T-helper 22 cell (primary cell): ENCODE measurements around the gene MCF2.
"Not testable (repeated sequence)": the region's sequence is repeated elsewhere in the genome, so short reads cannot be mapped to it uniquely, and the experiment has no call there.

ENCODE experiments used
- DNase-seq: peaks from one replicate; pipeline ENCODE4 v3.0.0-alpha.2; 2020; ENCODE audit warnings: low read depth

The MCF2 gene, protein sequence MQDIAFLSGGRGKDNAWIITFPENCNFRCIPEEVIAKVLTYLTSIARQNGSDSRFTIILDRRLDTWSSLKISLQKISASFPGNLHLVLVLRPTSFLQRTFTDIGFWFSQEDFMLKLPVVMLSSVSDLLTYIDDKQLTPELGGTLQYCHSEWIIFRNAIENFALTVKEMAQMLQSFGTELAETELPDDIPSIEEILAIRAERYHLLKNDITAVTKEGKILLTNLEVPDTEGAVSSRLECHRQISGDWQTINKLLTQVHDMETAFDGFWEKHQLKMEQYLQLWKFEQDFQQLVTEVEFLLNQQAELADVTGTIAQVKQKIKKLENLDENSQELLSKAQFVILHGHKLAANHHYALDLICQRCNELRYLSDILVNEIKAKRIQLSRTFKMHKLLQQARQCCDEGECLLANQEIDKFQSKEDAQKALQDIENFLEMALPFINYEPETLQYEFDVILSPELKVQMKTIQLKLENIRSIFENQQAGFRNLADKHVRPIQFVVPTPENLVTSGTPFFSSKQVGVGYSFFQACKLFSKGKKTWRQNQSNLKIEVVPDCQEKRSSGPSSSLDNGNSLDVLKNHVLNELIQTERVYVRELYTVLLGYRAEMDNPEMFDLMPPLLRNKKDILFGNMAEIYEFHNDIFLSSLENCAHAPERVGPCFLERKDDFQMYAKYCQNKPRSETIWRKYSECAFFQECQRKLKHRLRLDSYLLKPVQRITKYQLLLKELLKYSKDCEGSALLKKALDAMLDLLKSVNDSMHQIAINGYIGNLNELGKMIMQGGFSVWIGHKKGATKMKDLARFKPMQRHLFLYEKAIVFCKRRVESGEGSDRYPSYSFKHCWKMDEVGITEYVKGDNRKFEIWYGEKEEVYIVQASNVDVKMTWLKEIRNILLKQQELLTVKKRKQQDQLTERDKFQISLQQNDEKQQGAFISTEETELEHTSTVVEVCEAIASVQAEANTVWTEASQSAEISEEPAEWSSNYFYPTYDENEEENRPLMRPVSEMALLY

DNA sequence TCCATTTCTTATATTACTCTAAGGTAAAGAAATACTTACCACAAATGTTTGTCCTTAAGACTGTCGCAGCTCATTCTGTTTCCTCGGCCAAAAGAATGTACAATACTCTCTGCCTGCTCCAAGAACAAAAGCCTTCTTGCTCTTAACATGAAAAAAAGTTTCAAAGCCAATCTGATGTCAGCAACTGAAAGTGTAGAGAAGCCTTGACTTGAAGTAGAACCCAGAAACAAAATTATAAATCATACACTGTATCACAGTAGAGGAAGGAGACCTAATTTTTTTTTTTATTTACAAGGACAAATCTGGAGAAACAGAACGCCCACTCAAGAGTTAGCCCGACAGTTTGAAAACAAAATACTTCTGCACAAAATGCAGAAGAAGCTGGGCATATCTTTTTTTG lies at the start of gene MCF2:
TSS of gene MCF2 (minus strand) at position 101 of the 400 bp plus-strand sequence. CDS start 56,423 bp downstream, outside the sequence.
- no peak for DNase-seq

DNA sequence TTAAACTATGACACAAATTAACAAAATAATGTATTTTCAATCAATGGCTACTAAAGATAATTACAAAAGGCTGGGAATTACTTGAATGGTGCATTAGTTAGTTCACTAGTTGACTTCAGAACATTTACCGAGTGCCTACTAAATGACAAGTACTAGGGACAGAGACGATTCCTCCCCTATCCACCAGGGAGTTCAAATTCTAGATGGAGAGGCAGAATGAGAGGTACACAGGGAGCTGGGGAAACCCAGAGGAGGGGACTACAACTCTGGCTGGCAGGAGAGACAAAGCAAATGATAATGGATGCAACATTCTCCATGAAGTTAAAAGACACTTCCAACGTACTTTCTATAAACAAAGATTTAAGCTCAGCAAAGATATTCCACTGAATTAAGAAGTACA lies 43.1 kb upstream of the MCF2 start:
- DNase-seq = no peak

DNA sequence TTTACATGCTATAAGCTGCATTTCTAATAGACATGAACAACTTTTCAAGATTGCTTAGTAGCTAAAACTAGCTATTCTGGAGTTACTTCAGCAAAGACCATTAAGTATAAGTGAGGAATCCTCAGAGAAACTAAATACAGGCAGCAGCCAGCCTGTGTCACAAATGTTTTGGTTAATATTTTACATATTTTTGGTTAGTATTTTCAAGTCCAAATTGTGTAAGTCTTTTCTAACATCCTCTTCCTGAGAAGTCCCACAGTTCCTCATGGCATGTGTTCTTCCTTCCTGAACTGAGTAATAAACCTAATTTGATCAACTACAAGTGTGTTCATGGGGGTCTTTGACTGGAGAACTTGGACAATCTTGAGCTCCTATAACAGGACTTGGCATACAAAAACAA lies 42.4 kb upstream of the MCF2 start:
- no peak for DNase-seq

DNA sequence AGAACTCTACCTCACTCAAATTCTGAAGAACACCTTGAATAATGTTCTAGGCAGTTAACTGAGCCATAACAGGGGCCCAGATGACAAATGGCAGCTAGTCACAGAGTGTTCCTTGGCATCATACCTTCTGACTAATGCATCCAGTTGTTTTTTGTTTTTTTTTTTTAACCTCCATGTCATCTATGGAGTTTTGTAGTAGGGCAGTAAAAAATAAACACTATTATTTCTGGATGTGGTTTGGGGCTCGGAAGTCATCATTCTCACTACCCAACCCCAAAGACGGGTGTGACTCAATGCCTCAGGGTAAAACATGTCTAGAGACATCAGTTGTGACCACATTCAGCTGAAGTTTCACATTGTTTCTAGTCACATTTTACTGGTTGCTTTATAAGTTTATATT lies 31.2 kb upstream of the MCF2 start:
- no peak for DNase-seq

DNA sequence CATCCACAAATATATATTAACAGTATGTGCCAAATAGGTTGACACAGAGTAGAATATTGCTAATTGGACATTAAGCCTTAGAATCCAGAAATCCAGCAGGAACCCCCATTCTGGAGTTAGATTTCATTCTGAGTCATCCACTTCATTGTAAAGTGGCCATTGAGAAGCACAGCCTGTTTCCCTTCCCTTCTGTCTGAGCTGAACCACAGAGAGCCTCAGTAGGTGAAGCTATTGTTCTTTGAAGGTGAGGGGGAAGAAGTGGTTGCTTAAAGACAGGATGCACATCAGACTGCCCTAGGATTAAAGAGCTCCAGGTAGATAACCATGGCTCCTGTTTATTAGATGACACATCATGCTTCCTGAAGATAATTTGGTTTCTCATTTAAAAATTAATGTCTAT lies 30.6 kb upstream of the MCF2 start:
- DNase-seq = no peak

DNA sequence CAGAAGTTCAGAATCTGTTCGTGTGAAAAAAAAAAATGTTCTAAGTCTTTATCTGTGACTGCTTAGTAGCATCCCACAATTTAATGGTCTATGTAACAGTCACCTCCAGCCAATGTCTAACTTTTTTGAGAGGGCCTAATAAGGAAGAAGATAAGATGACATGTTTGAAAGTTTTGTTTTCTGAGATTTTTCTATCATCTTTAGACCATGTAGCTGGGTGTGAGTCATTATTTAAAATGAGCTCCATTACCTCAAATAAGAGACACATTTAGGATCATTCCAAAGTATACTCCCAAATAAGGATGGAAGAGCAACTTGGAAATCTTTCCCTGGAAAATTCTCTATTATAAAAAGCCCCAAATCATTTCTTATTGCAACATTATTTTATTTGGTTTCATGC lies 28.2 kb upstream of the MCF2 start:
- no peak for DNase-seq

DNA sequence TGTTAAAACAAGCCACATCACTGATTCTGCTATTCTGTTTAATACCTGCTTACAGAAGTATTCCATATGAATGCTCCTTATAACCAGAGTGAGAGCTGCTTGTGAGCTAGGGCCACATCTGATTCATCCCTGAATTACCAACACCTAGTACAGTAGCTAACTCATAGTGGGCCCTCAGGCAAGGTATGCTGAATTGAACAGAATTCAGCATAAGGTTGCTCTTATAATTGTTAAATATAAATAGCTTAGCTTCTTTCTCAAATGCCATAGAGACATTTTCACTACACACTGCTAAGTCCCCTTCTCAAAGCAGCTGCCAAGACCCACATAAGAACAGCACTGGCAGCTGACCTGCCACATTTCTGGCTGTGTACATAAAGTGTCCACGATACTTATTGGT lies 27.0 kb upstream of the MCF2 start:
- no peak for DNase-seq

DNA sequence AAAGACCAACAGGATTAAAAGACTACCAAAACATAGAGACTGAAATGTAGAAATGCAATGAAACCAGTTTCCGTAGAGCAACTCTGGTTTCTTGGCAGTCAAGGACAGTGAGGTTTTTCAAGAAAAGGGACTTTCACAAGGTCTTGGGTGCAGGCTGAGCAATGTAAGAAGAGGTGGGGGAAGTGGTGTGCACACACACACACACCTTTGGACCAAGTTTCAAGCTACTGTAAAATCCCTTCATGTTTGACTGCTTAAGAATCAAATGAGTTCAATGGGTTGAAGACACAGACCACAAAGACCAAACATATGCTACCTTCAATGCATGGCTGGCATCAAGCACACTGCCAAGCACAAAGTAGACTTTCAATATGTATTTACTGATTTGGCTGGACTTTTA lies 17.8 kb upstream of the MCF2 start:
- no peak for DNase-seq

DNA sequence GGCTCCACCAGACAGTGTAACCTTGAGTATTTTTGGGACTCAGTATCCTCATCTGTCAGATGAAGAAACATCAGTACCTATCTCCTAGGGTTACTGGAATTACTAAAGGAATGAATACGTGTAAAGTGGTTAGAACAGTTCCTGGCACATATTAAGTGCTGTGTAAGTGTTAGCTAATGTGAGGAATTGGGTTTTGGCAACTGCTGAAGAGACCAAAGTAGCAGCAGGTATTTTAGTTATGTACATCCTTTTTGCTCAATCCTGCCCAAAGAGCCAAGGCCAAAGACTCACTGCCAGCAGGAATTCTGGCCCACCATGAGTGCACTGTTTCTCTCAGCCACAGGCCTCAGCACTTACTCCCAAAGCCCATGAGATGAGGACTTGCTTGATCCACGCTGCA lies 16.7 kb upstream of the MCF2 start:
- DNase-seq = no peak

DNA sequence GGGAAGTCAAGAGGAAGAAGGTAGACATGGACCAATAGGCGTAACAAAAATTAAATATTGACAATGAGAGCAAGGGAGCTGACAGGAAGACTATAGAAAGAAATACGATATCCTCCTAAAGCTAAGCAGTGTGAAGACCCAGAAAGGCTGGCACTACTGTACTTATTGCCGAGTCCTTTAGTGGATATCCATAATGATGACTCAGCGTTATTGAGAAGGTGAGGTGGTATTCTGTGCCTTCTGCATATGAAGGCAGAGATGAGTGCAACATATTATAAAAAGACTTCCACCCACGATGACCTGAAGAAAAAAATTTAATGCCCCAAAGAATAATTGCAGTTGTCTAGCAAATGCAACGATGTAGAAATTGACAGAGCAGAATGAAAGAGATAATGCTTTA lies 13.0 kb upstream of the MCF2 start:
- no peak for DNase-seq

DNA sequence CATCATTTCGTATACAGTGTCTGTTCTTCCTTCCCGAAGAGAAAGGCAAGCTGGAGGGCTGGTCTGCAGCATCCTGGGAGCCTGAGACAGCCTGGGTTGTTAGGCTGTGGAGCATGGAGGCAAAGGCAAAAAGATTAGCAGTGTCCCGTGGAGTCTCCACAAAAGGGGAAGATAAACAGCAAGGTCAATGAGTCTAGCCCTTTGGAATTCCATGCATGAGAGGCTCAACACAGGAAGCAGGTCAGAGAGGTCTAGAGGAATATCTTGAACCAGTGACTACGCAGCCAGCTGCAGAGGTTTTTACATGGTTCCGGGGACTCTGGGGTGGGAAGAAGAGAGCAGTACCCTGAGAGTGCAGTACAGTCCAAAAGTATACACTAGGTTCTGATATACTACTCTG lies 12.2 kb upstream of the MCF2 start:
- no peak for DNase-seq

DNA sequence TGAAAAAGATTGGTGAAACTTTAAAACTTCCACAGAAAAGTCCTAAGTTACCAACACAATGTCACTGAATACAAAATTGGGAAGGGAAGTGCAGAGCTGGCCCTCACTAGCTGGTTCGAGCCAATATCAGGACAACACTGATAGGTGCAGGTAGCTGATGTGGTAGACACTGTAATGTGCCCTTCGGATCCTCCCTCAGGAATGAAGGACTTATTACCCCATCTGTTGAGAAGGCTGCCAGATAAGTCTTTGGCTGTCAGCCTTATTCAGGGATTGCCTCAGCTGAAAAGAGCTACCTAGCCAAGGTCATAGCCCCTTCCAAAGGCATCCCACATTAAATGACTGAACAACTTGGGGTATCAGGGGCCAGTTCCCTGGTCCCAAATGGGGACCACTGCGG lies 5.3 kb downstream of the MCF2 start:
- DNase-seq = no peak

DNA sequence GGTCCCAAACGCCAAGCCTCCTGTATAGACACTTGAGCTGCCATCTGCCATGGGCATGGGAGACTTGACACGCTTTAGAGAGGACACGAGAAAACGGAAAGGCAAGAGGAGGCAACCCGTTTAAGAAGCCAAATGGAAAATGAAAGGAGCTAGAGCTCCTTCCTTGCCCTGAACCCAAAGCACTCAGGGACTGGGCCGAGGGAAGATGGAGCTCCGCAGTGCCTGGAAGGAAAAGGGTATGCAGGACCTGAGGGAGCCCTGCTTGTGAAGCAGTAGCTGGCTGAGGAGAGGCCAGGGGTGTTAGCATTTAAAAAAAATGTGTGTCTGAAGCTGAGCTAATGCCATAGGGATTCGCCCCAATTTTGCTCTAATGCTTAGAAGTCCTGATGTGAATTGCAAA lies 15.1 kb downstream of the MCF2 start:
- DNase-seq = no peak

DNA sequence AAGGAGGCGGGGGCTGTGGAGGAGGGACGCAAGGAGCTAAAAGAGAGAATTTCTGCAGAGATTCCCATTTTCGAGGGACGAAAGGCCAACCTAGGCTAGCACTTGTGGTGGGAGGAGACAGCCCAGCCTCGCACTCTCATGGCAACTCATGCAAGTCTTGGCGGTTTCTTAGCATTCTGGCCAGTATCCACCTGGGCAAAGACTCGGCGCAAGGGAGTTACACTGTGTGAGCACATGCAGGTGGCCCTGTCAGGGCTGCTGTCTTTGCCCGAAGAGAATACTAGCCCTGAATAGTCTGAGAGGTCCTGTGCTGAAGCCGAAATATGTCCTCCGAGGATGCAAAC lies 15.5 kb downstream of the MCF2 start:
- no peak for DNase-seq

DNA sequence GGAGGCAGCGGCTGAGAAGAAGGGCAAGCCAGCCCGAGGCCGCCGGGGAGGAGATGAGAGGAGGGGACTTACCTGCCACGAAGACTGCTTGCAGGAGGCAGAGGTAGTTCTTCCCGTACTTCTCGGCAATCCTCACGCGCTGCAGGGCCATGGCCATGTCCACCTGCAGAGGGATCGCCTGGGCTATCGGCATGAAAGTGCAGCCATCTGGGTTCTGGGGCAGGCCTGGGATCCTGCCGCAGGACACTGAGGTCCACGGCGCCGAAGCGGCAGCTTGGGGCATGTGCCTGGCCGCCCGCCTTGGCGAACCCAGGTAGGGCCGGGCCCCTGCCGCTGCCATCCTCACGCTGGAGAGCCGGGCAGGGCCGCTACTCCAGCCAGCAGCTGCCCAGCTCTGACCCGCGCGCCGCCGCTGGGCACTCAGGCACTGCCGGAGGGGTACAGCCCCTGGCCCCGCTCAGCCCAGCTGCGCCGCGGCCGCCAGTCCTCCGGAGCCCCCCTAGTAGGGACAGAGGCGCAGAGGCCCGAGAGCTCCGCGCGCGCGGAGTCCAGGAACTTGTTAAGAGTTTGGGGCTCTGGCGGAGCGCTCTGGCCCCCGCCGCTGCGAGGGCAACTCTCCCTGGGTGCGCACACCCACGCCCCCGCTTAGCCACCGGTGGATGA lies 16.0 kb downstream of the MCF2 start:
- DNase-seq = no peak

DNA sequence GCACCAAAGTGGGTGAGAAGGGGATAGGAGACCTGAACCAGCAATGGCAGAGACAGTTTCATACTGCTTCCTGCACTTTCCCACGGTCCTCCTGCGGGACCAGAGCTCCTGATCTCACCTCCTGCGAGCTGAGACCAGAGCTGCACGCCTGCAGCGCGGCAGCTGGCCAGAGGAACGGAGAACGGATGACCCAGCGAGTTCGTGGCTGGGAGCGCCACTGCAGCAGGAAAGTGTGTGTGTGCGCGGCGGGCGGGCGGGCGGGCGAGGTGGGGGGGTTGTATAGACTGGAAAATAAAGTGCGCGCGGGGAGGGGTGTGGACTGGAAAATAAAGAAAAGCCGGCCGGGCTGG lies 16.5 kb downstream of the MCF2 start:
- no peak for DNase-seq

DNA sequence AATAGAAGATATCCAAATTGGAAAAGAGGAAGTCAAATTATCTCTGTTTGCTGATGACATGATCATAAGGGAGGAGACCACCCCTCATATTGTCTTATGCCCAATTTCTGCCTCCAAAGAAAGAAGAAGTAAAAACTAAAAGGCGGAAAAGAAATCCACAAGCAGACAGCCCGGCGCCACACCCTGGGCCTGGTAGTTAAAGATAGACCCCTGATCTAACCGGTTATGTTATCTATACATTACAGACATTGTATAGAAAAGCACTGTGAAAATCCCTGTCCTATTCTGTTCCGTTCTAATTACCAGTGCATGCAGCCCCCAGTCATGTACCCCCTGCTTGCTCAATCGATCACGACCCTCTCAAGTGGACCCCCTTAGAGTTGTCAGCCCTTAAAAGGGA lies 22.8 kb downstream of the MCF2 start:
- not testable (repeated sequence) for DNase-seq

DNA sequence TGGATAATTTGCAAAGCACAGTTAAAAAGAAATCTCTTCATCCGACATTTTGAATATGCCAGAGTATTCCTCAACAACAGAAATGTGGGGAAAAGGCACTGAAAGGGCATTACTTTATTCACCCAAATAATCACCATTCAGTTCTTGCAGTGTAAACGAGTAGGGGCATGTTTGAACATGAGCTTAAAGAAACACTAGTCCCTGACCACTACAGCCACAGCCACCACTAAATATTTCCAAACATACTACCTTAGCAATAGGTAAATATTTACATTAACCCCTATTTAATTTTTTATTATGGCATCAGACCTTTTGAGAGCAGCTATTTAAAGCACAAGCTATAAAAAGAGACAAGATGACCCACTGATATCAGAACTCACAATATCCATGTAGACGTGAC lies 27.6 kb downstream of the MCF2 start:
- DNase-seq = no peak

DNA sequence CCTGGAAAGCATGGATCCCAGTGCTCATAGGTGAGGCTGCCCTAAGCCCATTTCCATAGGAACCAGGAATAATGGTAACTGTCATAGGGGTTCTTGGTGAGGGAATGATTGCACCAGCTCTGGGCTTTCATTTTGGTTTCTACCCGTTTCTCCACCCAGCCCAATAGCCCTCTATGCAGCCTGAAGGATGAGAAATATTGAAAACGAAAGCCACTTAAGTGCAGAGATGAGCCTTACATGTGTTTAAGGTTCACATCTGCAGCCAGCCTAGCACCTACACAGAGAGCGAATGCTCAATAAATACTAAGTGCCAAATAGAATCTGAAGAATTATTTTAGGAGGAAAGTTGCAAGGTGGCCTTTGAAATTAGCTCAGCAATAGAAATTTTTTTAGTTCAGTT lies 60.4 kb downstream of the MCF2 start:
- no peak for DNase-seq

DNA sequence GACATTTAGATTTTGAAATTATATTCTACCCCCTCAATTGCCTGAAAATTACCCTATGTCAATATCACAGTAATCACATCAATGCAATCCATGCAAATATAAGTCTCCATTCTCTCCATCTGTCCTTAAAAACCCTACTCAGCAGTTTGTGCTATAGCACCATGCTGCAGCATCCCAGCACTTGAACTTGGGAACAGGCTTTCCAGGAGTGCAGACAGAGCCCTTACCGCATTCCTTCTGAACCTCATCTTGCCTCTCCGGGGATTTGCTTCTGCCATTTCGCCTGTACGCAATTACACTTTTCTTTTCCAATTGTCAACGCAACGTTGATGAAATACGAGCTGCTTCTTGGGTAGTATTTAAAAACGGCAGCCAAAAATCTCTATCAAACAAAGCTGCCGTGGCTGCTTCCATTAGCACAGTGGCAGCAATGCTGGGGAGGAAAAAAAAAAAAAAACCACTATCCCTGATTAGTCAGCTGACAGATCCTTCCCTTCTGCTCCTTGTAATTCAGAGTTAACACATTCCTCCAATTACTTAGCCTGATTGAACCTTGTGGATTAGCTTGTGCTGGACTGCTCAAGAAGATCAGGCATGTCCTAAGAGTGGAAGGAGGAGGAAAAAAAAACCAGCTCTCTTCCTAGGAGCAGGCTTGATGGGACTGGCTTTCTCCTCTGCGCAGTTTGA lies 65.6 kb downstream of the MCF2 start:
- no peak for DNase-seq

DNA sequence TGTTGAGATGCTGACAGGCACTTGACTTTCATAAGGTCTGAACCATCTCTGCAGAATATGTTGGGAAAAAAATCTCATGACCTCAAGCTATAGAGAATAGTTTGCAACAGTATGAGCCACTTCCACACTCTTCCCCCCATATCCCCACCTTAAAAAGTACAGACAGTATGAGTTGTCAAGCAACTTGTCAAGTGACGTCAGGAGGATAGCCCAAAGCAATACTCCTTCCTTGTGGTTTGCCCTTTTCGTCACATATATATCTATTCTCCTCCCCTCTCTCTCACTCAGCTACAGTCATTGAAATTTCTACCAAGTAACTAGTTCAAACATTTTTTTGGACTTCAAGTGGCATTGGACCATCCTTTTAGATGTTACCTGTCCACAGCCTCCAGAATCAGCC lies 67.7 kb downstream of the MCF2 start:
- no peak for DNase-seq

DNA sequence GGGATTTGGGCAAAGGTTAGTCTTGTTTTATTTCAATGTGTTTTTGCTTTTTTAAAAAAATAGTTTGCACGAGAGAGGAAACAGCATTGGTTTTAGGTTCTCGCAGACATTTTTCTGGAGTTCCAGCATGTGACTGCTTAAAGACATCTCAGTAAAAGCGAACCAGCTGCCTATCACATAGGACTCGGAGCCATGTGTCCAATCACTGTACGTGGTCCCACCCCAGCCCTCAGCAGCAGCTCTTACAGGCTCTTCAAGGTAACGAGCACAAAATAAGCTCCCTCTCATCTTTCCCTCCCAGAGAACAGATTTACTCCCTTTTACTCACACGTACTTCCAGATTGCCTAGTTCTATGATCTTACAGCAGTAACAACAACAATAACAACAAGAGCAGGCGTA lies 68.7 kb downstream of the MCF2 start:
- DNase-seq = no peak
